Limb (tissue), 2 donors: ENCODE results near the gene AUTS2.

Experiments
- DNase-seq, 2 donors: peaks; one replicate each; pipeline ENCODE4 v3.0.0-alpha.2; 2016; ENCODE audit errors: extremely low spot score in 2 of 2

The AUTS2 gene

DNA sequence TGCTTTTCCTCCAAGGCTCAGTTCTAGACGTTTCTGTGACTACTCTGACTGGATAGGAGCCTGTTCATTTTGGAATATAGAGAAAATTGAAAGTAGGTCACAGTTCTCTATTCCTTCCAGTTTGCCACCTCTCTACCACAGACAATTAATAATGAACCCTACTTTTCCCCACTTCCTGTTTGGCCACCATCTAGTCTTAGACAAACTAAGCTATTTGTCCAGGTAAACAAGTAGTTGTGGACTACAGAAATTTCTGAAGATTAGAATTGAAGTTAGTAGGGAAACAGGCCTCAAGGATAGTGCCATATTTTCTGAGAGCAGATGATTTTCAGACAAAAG lies 87.0 kb downstream of the AUTS2 start:
- no peak for DNase-seq

DNA sequence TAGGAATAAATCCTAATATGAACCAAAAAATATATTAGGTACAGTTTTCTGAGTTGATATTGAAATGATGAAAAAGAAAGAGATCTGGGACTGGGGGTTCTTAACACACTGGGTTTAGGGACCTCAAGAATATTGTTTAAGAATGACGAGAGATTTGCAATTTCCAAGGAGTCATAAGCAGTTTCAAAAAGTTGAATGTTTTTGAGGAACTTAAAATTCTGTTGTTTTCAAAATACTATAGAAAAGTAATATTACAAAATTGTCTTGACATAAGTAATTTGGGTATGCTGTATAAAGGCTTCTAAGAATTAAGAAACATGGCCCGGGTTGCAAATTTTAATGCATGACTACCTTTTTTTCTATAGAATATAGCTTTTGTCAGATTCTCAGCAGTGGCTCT lies 88.1 kb downstream of the AUTS2 start:
- DNase-seq: no peak

DNA sequence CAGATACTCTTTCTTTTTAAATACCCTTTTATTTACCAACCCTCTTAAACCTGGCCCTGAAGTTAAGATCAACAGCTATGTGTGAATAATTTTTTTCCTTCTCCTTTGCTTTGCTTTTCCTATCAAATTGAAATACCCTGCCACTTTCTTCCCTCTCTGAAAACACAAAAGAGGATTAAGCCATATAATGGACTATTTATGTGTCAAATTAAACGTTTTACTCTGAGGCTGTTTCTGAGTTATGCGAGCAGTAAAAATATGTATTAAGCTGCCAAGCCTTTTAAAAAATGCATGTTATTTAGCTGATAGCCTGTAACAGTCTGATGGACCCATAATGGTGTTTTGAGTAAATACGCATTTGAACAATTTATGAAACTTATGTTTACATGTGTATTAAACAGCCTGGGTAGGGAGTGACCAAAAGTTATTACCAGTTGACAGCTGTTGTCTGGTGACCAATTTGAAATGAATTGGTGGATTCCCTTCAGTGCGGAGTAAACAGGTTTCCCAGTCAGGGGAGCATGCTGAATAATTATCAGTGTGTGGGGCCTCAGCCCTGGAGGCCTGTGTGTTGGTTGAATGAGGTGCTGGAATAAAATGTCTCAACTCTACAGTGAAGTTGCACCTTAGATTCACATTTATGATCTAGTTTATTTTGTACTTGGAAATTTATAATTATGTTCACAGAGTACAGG lies 89.6 kb downstream of the AUTS2 start:
- DNase-seq: no peak

DNA sequence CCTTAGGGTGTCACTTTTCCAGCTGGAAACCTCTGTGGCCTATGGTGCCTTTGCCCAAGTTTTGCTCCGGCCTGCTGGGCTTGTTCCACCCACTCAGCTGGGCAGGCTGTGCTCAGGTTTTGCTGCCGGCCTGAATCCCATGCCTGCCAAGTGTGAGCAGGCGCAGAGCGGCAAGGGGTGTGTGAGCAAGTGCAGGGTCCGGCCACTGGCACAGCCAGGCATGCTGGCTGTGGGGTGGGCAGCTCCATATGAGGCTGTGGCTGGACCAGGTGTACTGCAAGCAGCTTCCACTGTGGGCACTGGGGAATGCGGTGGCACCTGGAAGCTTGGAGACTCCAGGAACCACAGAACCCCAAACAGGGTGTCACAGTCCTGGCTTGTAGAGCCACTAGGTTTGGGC lies 92.1 kb downstream of the AUTS2 start:
- DNase-seq: no peak

DNA sequence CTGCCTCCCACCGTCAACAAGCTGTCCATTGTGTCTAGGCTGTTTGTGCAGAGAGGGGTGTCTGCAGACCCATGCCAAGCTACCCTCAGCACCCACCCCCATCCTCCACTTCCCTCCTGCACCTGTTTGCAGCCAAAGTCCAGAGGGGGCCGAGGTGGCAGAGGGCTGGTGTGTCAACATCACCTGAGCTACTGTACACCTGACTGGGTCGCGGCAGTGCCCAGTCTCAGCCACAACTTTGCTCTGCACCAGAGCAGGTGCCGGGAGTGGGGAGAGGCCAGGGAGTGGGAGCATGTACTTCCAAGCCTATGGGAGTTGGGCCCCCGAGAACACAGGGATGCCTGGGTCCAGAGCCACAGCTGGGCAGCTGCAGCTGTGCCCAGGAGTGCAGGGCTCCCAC lies 93.1 kb downstream of the AUTS2 start:
- no peak for DNase-seq

DNA sequence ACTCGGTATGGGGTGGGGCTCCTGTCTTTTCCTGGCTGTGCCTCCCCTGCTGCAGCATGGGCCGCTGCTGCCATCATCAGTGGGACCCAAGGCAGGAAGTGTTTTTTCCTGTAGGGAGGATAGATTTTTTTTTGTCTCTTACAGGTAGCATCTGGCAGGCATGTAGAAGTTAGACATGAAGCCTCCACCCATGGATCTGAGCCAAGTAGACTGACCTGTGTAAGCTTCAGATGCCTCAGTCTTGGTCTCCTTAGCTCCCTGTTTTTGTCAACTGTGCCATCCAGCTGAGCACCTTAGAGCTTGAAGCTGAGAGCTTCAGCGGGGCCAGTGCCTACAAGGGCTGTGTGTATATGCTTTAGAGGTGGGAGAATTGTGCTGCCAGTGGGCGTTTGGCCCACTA lies 93.5 kb downstream of the AUTS2 start:
- DNase-seq: no peak

DNA sequence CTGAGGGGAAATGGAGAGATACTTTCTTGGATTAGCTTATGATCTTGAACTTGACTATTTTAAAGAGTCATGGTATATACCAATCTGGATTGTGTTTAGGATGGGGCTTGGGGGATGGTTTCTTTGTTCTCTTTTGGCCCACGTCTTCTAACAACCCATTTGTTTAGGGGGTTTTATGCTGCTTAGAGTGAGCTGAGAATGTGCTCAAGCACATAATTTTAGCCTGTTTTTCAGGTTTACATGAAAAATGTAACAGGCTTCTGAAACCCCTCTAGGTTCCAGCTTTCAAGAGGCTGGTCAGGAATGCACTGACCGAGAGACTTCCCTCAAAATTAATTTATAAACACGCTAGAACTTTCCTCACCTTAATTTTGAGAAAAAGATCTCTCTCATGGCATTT lies 94.3 kb downstream of the AUTS2 start:
- DNase-seq: no peak

DNA sequence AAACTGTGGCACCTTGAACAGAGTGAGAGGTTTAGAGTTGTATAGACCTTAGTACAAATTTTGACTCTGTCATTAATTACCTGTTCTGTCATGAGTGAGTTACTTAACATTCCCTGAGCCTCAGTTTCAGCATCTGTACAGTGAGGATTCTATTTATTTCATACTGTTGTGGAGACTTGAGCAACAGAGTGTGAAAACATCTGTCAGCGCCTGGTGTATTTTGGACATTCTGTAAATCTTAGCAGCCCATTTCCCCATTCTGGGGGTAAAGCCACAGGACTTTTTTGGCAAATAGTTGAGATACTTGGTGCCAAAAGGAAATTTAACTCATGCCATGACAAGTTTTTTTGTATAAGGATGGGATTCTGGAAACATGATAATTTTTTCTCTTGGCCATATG lies 94.8 kb downstream of the AUTS2 start:
- peak in 1 of 2 donors; percentile 18 for DNase-seq

DNA sequence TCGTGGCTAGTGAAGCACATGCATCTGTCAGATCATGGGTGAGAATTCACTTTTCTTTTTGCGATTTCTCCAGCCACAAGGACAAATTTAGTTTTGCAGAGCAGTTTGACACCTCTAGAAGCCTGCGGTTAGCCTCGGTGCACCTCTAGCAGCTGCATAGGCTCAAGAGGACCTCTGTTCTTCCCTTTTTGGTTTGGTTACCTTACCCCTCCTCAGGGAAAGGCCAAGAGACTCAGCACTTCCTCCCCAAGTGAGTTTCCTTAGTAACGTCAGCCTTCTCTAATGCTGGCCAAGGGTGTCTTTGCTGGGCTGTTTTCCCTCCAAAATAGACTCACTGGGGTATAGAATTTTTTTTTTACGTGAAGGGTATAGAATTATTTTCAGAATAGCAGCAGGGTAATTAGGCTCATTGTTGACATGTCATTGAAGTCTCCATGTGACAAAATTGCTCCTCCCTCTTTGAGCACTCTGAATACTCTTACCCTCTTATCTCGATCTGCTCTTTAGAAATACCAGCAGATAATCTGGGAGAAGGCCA lies 97.8 kb downstream of the AUTS2 start:
- no peak for DNase-seq

DNA sequence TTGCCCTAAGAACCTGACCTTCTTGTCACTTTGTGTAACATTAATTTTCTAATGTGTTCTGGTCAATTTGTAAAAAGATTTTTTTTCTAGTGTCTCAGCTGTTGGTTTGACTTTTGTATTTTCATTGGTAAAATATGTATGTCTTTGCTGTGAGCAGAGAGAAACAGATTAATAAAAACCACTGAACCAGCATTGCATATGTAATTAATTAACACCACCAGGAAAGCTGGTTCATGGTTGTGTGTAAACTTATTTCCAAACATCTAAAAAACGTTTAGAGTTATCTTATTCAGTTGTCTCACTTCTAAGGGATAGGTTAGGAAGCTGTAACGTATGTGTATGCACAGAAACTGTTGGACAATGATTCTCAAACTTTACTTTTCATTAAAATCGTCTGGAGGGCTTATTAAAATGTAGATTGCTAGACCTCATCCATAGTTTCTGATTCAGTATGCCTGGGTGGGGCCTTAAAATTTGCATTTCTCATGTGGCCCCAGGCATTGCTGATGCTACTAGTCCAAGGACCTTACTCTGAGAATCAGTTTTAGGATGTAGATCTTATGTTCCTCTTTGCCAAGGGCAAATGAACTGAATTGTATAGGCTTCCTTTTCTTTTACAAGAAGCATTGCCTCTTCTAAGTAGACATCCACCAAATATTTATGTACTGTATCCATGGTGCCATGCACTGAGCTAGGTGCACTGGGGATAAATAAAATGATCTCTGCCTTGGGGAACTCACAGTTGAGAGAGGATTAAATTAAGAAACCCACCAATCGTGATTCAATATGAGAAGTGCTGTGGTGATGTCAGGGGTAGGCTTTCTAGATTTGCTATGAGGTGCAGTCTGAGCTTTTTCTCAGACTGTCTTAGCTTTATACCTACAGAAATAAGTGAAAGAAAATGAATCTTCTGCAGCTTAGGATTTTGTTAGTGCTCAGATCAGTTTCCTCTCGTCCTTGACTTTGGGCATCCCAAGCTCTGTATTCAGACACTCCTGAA lies 98.7 kb downstream of the AUTS2 start:
- no peak for DNase-seq

DNA sequence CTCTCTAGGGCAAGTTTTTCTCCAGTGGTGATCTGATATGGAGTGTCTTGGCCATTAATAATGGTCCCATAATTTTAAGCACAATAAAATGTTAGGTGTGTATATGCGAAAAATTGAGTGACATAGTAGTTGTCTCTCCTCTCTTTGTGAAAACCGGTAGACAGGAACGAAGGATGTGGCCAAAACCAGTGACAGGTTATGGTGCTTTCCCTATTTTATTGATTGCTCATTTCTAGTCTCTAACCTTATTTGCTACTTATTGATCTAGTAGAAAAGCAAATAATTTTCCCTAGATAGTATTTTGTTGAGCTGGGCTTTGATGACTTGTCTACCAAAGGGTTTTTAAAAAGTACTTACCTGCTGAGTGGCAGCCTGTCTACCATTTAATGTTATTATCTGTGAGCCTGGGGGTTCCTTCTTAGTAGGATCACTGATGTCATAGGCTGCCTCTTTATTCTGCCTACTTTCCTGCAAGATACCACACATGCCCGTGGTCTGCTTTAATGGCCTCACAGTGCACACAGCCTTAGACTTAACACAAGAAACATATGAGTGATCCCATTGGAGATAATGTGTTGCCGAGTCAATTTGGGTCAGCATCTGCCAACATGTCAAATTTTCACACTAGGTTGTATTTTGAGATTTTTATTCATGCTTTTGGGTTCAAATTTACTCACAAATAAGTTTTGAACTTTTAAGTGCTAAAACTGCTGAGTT lies 100.0 kb downstream of the AUTS2 start:
- no peak for DNase-seq

DNA sequence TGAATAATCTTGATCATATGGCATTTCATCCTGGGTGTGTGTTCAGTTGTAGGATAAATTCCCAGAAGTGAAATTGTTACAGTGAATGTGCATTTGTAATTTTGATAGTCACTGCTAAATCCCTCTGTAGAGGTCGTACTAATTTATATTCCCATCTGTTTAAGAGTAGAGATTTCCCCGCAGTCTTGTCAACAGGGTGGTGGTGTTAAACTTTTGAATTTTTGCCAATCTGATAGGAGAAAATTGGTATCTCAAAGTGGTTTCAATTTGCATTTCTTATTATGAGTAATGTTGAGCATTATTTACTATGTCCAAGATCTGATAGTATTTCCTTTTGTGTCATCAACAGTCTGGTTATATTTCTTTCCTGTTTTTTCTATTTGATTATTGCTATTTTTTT lies 101.7 kb downstream of the AUTS2 start:
- DNase-seq: no peak

DNA sequence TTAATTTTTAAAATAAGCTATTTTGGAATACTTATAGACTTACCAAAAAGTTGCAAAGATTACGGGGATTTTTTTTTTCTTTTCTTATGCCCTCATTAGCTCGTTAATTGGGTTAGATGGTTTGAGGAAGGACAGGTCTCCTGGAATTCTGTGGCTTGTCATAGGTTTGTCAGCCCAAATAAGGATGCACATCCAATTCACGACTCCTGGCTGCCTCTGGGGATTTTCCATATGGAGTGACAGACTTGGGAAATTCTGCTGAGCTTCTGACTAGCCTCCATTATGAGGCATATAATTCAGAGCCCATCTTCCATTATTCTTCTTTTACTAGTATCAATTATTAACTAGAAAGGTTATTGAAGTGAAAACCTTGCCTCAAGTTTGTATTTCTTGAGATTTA lies 102.1 kb downstream of the AUTS2 start:
- DNase-seq: no peak

DNA sequence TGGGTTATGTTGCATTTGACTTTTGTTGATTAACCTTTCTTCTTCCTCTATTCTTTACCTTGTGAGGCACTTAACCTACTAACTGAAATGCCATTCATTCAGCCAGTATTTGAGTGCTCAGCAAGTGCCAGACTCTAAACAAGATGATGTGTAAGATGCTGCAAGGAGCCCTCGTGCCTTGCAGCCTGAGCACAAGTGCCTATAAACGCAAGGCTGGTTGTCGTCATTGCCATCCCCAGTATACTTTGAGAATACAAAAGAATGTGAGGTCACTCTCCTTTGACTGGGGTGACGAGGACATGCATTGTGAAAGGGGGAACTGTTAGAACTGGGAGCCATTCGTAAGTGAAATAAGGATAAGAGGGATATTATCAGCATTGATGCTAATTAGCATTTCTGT lies 103.0 kb downstream of the AUTS2 start:
- no peak for DNase-seq

DNA sequence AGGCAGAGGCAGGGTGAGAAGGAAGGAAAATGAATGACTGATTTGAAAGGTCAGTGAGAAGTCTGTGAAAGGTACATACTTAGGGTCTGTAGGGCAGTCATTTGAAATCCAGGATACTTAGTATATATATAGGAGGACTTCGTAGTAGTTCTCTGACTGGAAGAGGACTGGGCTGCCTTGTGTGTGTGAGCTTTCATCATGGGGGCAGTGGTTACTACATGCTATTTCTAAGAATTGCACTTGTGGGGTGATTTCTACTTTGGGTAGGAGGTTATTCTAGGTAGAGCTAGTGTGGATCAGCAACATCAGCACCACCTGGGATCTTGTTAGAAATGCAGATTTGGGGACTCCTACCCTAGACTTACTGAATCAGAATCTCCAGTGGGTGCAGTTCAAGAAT lies 104.1 kb downstream of the AUTS2 start:
- no peak for DNase-seq

DNA sequence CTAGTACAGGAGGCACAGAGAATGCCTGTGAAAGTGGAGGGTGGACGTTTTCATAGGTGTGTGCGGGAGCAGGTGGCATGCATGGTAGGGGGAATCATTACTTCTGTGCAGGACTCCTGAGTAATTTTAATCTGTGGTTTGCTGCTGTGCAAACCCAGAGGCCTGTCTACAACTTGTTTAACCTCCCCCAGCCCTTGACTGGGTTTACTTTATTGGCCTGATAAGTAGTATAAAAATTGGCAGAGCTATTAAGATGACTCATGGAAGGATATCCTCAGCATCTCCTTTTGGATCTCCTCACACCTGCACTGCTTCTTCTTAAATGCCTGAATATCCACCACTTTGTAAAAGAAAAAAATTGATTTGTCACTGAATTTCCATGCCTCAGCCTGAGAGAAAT lies 104.8 kb downstream of the AUTS2 start:
- no peak for DNase-seq

DNA sequence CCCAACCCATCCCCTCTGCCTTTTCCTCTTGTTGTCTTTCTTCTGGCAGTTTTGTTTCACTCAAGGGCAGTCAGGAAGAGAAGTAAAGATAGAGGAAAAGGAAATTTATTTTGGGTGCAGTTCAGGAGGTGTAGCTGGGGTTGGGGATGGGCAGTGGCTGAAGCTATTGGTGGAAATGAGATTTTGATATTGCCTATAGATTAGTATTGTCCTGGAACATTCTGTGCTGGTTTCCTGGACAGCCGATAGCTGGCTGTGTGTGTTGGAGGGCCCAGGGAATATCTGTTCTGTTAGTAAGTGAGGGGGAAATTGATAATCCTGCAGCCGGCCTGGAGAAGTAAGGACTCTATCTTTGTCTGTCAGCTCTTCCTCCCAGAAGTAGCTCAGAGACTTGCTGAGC lies 107.8 kb downstream of the AUTS2 start:
- no peak for DNase-seq

DNA sequence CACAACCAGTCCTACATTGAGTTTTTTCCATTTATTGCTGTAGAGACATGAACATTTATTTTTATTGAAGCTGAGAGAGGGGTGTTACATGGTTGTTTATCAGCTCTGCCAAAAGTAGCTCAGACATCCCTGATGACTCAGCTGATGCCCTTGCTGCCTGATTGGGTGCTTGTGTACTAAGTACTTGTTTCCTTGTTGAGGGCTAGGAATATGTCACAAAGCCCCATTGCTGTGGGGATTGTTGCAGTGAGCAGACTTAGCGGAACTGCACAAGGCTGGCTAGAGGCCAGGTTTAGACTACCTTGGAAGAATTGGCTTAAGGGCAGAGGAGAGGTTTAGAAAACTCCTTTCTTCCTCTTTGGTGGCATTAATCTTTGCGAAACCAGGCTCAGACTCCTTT lies 110.6 kb downstream of the AUTS2 start:
- DNase-seq: no peak

DNA sequence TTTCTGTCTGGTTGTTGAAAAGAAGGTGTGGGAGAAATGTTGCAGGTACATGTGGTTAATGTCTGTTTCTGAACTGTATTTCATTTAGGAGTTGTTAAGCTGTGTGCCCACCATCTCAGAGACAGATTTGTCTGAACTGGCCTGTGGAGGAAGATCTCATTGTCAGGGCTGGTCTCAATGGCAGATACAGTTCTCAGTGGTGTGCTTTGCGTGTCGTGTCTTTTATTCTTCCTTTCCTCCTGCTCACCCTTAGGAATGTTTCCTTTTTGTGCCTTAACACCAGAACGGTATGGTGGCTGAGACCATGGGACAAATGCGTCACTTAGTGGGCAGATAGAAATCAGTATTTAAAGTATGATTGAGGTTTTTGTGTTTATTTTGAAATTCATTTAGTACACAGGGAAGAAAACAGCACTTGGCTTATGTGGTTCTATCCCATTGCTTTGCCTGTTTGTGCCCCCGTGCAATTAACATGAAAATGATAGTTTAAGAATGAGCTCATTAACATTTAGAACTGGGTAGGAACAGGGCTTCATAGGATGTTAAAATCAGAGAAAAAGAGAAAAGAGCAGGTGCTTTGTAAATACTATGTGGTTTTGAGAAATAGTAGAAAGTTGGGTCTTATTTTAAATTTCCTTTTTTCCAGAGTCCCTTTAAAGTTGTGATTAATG lies 112.6 kb downstream of the AUTS2 start:
- no peak for DNase-seq

DNA sequence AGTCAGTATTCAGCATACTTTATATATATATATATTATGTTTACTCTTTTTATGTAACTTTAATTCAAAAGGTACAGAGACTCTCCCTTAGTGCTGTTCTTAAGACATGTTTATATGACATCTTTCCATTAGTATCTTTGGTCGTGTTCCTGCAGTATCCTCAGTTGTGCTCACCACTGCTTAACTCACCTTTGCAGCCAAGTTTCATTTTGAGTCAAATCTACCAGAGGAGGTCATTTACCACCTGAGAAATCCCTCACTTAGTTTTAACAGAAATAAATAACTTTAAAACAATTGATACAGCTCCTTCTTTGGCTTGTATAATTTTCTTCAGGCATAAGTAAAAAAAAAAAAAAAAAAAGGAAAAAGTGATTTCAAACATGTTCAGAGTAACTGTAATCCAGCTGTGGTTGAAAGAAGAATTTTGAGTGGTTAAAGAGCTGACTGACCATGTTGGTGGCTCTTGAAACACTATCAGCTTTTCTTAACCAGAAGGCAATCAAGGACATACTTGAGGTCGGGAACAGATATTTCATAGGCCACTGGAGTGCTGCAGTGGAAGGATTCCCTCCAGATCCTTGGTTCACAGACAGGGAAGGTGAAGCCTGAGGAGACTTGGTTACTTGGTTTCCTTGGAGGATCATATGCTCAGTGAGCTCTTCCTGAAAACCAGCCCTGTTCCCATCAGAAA lies 116.8 kb downstream of the AUTS2 start:
- DNase-seq: no peak

DNA sequence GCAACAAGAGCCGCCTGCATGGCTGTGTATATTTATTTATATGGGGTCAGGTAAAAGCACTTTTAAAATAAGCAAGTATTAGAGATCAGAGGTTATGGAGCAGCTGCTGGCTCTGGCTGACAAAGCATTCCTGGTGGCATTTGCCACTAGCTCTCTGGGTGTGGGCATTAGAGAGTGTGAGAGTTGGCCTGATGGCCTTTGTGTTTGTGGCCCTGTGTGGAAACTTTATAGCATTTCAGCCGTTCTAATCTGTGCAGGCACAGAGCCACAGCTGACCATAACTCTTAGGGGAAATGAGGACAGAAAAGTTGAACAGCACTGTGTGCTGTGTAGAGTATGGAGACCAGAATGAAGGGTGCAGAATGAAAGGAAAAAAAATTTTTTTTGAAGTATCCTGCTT lies 118.9 kb downstream of the AUTS2 start:
- DNase-seq: no peak
